ENCODE results near the gene RSPH10B2.
"Not testable (repeated sequence)": the region's sequence is repeated elsewhere in the genome, so short reads cannot be mapped to it uniquely, and the experiment has no call there.

DNA sequence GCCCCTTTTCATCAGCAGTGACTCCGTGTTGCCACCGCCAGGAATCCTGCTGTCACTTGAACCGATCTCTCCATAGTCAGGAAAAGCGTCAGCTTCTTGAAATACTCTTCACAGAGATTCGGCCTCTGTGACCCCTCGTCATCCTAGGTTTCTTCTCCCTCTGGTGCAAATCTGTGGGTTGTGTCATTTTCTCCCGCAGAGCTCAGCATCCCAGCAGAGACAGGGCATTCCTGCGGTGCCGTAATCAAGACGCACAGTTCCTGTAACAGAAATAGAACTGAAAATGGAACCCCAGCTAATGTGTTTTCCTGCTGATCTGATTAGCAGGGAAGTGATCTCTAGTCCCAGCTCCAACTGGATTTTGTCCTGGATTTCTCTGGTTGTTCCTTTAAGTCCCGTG is 40.4 kb downstream of the RSPH10B2 start:
- TF ChIP-seq POLR2A (IDR thresholded peaks at IDR 0.05; ENCODE audit: low read length); GATA1 (IDR thresholded peaks at IDR 0.05; ENCODE audit: low read depth, low read length): not testable (repeated sequence)

All from erythroblast (primary cell).